ENCODE data around the gene S100A6.

DNA sequence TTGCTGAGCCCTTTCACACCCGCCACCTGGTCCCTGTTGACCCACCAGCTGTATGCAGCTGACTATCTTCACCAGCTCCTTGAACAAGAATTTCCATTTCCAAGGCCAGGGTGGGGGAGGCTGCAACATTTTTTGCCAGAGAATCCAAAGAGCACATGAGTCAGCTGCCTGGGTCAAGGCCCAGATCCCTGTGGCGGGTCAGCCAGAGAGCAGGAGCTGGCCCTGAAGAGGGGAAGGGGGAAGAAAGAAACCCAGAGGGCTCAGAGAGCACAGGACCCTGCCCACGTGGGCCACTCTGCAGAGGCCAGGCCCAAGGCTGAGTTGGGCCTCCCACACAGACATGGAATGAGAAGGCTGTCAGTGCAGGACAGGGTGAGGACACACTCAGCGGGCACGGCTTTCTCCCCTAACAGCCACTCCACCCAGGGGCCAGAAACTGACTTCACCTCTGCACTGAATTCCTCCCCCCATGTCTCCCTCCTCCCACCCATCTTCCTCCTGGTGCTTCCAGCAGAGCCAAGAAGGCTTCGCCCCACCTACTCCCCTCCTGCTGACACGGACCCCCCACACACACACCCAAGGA lies 28.9 kb downstream of the S100A6 start:
- TF ChIP-seq, protein P1, sequence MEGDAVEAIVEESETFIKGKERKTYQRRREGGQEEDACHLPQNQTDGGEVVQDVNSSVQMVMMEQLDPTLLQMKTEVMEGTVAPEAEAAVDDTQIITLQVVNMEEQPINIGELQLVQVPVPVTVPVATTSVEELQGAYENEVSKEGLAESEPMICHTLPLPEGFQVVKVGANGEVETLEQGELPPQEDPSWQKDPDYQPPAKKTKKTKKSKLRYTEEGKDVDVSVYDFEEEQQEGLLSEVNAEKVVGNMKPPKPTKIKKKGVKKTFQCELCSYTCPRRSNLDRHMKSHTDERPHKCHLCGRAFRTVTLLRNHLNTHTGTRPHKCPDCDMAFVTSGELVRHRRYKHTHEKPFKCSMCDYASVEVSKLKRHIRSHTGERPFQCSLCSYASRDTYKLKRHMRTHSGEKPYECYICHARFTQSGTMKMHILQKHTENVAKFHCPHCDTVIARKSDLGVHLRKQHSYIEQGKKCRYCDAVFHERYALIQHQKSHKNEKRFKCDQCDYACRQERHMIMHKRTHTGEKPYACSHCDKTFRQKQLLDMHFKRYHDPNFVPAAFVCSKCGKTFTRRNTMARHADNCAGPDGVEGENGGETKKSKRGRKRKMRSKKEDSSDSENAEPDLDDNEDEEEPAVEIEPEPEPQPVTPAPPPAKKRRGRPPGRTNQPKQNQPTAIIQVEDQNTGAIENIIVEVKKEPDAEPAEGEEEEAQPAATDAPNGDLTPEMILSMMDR (IDR thresholded peaks at IDR 0.05; ENCODE audit: borderline replicate concordance, extremely low read depth, low read length, poor library complexity, severe bottlenecking): no peak
- no peak for TF ChIP-seq EZH2 (IDR thresholded peaks at IDR 0.05; ENCODE audit: borderline replicate concordance, low read depth, low read length, severe bottlenecking)

Data from DND-41 (cell line).